ENCODE measurements around the gene NTM. TPM values are rescaled to one million over a fixed set of nuclear protein-coding genes. Genes with fewer than 3 reads are reported as not detected.

Gene NTM
- total RNA-seq, 2 experiments from 2014 or later = not detected

GRCh38 chr11:132337819-132338416, 967.5 kb downstream of the NTM start:
- POLR2A ChIA-PET = no interaction called here

DNA sequence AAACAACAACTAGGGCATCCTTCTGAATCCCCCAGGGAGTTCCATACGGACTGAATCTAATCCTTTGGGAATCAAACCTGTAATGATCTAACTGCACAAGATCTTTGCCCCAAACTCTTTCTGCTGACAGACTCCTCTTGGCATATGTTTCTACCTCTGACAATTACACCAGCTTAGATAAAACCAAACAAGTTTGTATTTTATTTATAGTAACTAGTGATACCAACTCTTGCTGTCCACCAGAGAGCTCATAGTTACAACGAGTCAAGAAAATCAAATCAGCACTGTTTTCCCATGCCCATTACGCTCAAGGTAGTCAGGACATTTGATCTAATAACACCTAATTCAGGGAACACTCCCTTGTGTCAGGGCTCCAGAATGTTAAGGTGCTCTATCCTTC, 972.0 kb downstream of the NTM start:
- H3K9me3 Mint-ChIP-seq = no peaks in the 10 kb centered on the region
- no peak for ATAC-seq
- no peaks in the 10 kb centered on the region for H3K4me1 Mint-ChIP-seq (ENCODE audit: low read depth)
- no peaks in the 10 kb centered on the region for H3K36me3 Mint-ChIP-seq (ENCODE audit: low read depth)
- intact Hi-C loops (cut with micrococcal nuclease) = no loop called here
- no peak overlapping the region for H3K4me3 Mint-ChIP-seq
- H3K27ac Mint-ChIP-seq = no peak overlapping the region
- TF ChIP-seq, protein P1, sequence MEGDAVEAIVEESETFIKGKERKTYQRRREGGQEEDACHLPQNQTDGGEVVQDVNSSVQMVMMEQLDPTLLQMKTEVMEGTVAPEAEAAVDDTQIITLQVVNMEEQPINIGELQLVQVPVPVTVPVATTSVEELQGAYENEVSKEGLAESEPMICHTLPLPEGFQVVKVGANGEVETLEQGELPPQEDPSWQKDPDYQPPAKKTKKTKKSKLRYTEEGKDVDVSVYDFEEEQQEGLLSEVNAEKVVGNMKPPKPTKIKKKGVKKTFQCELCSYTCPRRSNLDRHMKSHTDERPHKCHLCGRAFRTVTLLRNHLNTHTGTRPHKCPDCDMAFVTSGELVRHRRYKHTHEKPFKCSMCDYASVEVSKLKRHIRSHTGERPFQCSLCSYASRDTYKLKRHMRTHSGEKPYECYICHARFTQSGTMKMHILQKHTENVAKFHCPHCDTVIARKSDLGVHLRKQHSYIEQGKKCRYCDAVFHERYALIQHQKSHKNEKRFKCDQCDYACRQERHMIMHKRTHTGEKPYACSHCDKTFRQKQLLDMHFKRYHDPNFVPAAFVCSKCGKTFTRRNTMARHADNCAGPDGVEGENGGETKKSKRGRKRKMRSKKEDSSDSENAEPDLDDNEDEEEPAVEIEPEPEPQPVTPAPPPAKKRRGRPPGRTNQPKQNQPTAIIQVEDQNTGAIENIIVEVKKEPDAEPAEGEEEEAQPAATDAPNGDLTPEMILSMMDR (IDR thresholded peaks at IDR 0.05) = no peak
- POLR2A ChIA-PET = no interaction called here
- H3K27me3 Mint-ChIP-seq = no peaks in the 10 kb centered on the region
- DNase-seq = no peak
- CTCF ChIA-PET = no interaction called here

More at GRCh38 chr11:132337819-132338416, 967.5 kb downstream of the NTM start:
- intact Hi-C loops (cut with micrococcal nuclease) = no loop called here
- no peak for ATAC-seq
- Mint-ChIP-seq H3K4me3 (no peak overlapping the region), H3K9me3 (no peaks in the 10 kb centered on the region), H3K27me3 (no peaks in the 10 kb centered on the region), H3K4me1 (ENCODE audit: low read depth) (no peaks in the 10 kb centered on the region), H3K27ac (no peak overlapping the region), H3K36me3 (ENCODE audit: low read depth) (no peaks in the 10 kb centered on the region)
- TF ChIP-seq, protein P1 (IDR thresholded peaks at IDR 0.05) = no peak
- CTCF ChIA-PET = interaction anchor here (1.5 kb wide), 1 partner anchor 26 kb away, joined by 3 read pairs; no protein-coding TSS in a partner anchor
- DNase-seq = no peak

- DNase-seq = no peak
- CTCF ChIA-PET = no interaction called here
- no peak overlapping the region for H3K4me3 Mint-ChIP-seq
- H3K27ac Mint-ChIP-seq = no peak overlapping the region
- POLR2A ChIA-PET = no interaction called here
- ATAC-seq = no peak
- H3K27me3 Mint-ChIP-seq = peaks cover 1% of the 10 kb centered on the region
- intact Hi-C loops (cut with micrococcal nuclease) = no loop called here
- TF ChIP-seq, protein P1 (IDR thresholded peaks at IDR 0.05) = no peak
- H3K36me3 Mint-ChIP-seq (ENCODE audit: low read depth) = no peaks in the 10 kb centered on the region
- H3K4me1 Mint-ChIP-seq (ENCODE audit: low read depth) = peaks cover 2% of the 10 kb centered on the region
- H3K9me3 Mint-ChIP-seq = no peaks in the 10 kb centered on the region
These were observed 973.2 kb downstream of the NTM start for GRCh38 chr11:132343445-132344175.

DNA sequence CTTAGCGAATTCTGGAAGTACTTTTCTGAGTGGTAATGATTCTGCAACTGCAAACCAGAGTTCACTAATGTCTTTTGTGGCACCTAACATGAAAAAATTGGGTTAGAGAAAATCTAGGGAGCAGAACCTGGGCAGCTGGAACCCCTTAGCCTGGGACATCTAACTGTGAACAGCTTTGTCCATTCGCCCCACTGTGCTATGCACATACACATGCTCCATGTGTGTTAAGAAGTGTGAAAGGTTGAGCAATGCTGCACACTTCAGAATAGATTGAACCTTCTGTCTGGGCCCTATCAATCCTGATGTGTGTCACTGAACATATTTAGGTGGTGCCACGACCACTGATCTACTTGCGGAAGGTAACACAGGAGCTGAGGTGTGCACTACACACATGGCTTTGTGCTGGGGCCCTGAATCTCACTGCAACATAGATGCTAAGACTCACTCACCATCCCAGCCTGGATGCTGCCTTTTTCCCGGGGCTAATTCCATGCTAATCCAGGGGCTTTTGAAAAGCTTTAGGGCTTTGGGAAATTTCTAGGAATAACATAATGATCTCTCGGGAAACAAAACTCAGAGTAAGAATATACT, 976.2 kb downstream of the NTM start:
- H3K27ac Mint-ChIP-seq = no peak overlapping the region
- intact Hi-C loops (cut with micrococcal nuclease) = no loop called here
- CTCF ChIA-PET = no interaction called here

More for the DNA sequence above, 976.2 kb downstream of the NTM start:
- Mint-ChIP-seq H3K36me3 (ENCODE audit: low read depth) (no peaks in the 10 kb centered on the region), H3K27me3 (peaks cover 3% of the 10 kb centered on the region), H3K4me1 (ENCODE audit: low read depth) (peaks cover 2% of the 10 kb centered on the region), H3K4me3 (no peak overlapping the region), H3K9me3 (no peaks in the 10 kb centered on the region)
- no peak for ATAC-seq
- TF ChIP-seq, protein P1 (IDR thresholded peaks at IDR 0.05) = no peak
- no peak for DNase-seq
- POLR2A ChIA-PET = no interaction called here
